ENCODE measurements around the gene NXPH4. TPM values are rescaled to one million over a fixed set of nuclear protein-coding genes. Genes with fewer than 3 reads are reported as not detected.

Gene NXPH4
- total RNA-seq, 1 experiment from 2014 or later = 20.0 TPM

DNA sequence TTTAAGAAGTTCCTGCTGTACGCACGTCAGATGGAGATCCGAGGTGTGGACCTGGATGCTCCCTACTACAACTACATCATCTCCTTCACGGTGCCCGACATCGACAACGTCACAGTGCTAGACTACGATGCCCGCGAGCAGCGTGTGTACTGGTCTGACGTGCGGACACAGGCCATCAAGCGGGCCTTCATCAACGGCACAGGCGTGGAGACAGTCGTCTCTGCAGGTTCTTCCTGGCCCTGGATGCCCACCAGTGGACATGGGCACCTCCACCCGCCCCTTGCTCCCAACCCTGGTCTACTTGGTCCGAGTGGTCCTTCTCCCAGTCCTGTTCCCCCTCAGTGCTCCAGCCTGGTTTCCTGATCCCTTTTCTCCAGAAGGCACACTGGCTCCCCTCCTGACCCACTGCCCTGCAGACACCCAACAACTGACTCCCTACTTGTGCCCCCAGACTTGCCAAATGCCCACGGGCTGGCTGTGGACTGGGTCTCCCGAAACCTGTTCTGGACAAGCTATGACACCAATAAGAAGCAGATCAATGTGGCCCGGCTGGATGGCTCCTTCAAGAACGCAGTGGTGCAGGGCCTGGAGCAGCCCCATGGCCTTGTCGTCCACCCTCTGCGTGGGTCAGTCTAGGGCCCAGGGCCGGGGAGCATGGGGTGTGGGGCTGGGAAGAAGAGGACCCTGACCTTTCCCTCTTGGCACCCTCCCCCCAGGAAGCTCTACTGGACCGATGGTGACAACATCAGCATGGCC is 37.1 kb upstream of the NXPH4 start:
- H3K9ac ChIP-seq (ENCODE audit: low read length) = no peak overlapping the region
- TF ChIP-seq CBX3 (IDR thresholded peaks at IDR 0.05; ENCODE audit: low read depth) = no peak
- TF ChIP-seq ELF1 (IDR thresholded peaks at IDR 0.05; ENCODE audit: borderline replicate concordance, low read depth) = no peak
- TF ChIP-seq FOSL1 (IDR thresholded peaks at IDR 0.05; ENCODE audit: low read depth) = no peak
- TF ChIP-seq CEBPB (IDR thresholded peaks at IDR 0.05; ENCODE audit: low read depth) = no peak
- no peak for TF ChIP-seq POLR2A (IDR thresholded peaks at IDR 0.05; ENCODE audit: borderline replicate concordance, extremely low read depth, insufficient read depth, insufficient read length)
- no peak for TF ChIP-seq EZH2phosphoT487 (IDR thresholded peaks at IDR 0.05; ENCODE audit: borderline replicate concordance)
- DNase-seq (ENCODE audit: low read depth, low spot score) = no peak
- no peak for ATAC-seq
- POLR2A ChIA-PET = no interaction called here
- no peaks in the 10 kb centered on the region for H3K79me2 ChIP-seq (ENCODE audit: insufficient read depth, low read length)
- H2AFZ ChIP-seq (ENCODE audit: low read depth, low read length, poor library complexity, severe bottlenecking) = no peak overlapping the region
- RAD21 ChIA-PET (ENCODE audit: low non-redundant PET in 1 of 2, low total read pairs in 2 of 2, uncharacterized antibody in 2 of 2, unreplicated experiment in 2 of 2) = no interaction called here
- peaks cover 18 to 36% of the 10 kb centered on the region in 2 experiments for H3K4me1 ChIP-seq (ENCODE audit: control insufficient read depth in 1 of 2, insufficient read depth in 2 of 2, low read length in 2 of 2)
- H3K9me3 ChIP-seq (ENCODE audit: control insufficient read depth in 1 of 2, insufficient read depth in 1 of 2, low read depth in 1 of 2, low read length in 2 of 2) = no peaks in the 10 kb centered on the region
- no peaks in the 10 kb centered on the region for H3K9me2 ChIP-seq (ENCODE audit: insufficient read depth)
- no peak overlapping the region for H3K4me2 ChIP-seq (ENCODE audit: low read length)
- no peak overlapping the region for H3K27ac ChIP-seq (ENCODE audit: low read depth, low read length)
- H4K20me1 ChIP-seq (ENCODE audit: insufficient read depth) = no peaks in the 10 kb centered on the region
- no peaks in the 10 kb centered on the region for H3K27me3 ChIP-seq (ENCODE audit: insufficient read depth, low read length)
- intact Hi-C loops (cut with micrococcal nuclease) = no loop called here
- no TSS peak for BruUV-seq (replicated peaks)
- no peak overlapping the region for H3K4me3 ChIP-seq (replicated peaks in 1 of 2; ENCODE audit: low read depth in 1 of 2, low read length in 2 of 2)
- CTCF ChIA-PET = interaction anchor here (1.8 kb wide), 1 partner anchor 55 kb away, joined by 5 read pairs; no protein-coding TSS in a partner anchor
- no peaks in the 10 kb centered on the region; a peak in 1 of 4 replicates for H3K36me3 ChIP-seq (ENCODE audit: control insufficient read depth in 1 of 2, insufficient read depth in 2 of 2, low read length in 2 of 2)

- no TSS peak for BruUV-seq (replicated peaks)
- ChIA-PET RAD21 (ENCODE audit: low non-redundant PET in 1 of 2, low total read pairs in 2 of 2, uncharacterized antibody in 2 of 2, unreplicated experiment in 2 of 2) (no interaction called here), CTCF (interaction anchor here (1.8 to 2.7 kb wide), 2 partner anchors 53 to 56 kb away, joined by 5 to 25 read pairs; partner anchors contain the start of gene LRP1), POLR2A (no interaction called here)
- Histone ChIP-seq H3K4me3 (replicated peaks in 1 of 2; ENCODE audit: low read depth in 1 of 2, low read length in 2 of 2) (no peak overlapping the region), H3K79me2 (ENCODE audit: insufficient read depth, low read length) (no peaks in the 10 kb centered on the region), H3K4me1 (ENCODE audit: control insufficient read depth in 1 of 2, insufficient read depth in 2 of 2, low read length in 2 of 2) (peaks cover 12 to 29% of the 10 kb centered on the region in 2 experiments), H3K4me2 (ENCODE audit: low read length) (no peak overlapping the region), H3K9me3 (ENCODE audit: control insufficient read depth in 1 of 2, insufficient read depth in 1 of 2, low read depth in 1 of 2, low read length in 2 of 2) (no peaks in the 10 kb centered on the region), H3K9me2 (ENCODE audit: insufficient read depth) (no peaks in the 10 kb centered on the region), H3K9ac (ENCODE audit: low read length) (no peak overlapping the region), H3K27ac (ENCODE audit: low read depth, low read length) (no peak overlapping the region), H3K36me3 (ENCODE audit: control insufficient read depth in 1 of 2, insufficient read depth in 2 of 2, low read length in 2 of 2) (no peaks in the 10 kb centered on the region; a peak in 1 of 4 replicates), H2AFZ (ENCODE audit: low read depth, low read length, poor library complexity, severe bottlenecking) (no peak overlapping the region), H4K20me1 (ENCODE audit: insufficient read depth) (no peaks in the 10 kb centered on the region), H3K27me3 (ENCODE audit: insufficient read depth, low read length) (no peaks in the 10 kb centered on the region)
- intact Hi-C loops (cut with micrococcal nuclease) = no loop called here
- ATAC-seq (no peak), DNase-seq (ENCODE audit: low read depth, low spot score) (no peak)
- TF ChIP-seq ZFX (IDR thresholded peaks at IDR 0.05) (no peak), EZH2 (IDR thresholded peaks at IDR 0.05) (no peak), TCF7L2 (IDR thresholded peaks at IDR 0.05; ENCODE audit: borderline replicate concordance, extremely low read depth, insufficient read depth, insufficient read length) (no peak), CEBPB (IDR thresholded peaks at IDR 0.05; ENCODE audit: low read depth) (no peak), POLR2A (IDR thresholded peaks at IDR 0.05; ENCODE audit: borderline replicate concordance, extremely low read depth, insufficient read depth, insufficient read length) (no peak), SIN3A (IDR thresholded peaks at IDR 0.05; ENCODE audit: low read depth) (no peak)
- TF ChIP-seq, protein P1, sequence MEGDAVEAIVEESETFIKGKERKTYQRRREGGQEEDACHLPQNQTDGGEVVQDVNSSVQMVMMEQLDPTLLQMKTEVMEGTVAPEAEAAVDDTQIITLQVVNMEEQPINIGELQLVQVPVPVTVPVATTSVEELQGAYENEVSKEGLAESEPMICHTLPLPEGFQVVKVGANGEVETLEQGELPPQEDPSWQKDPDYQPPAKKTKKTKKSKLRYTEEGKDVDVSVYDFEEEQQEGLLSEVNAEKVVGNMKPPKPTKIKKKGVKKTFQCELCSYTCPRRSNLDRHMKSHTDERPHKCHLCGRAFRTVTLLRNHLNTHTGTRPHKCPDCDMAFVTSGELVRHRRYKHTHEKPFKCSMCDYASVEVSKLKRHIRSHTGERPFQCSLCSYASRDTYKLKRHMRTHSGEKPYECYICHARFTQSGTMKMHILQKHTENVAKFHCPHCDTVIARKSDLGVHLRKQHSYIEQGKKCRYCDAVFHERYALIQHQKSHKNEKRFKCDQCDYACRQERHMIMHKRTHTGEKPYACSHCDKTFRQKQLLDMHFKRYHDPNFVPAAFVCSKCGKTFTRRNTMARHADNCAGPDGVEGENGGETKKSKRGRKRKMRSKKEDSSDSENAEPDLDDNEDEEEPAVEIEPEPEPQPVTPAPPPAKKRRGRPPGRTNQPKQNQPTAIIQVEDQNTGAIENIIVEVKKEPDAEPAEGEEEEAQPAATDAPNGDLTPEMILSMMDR (IDR thresholded peaks at IDR 0.05 in 2 of 3, conservative IDR thresholded peaks at IDR 0.05 in 1 of 3; ENCODE audit: borderline replicate concordance in 1 of 3, insufficient read depth in 1 of 3, low read depth in 2 of 3, low read length in 2 of 3) = no peak
- TF ChIP-seq, protein P2, sequence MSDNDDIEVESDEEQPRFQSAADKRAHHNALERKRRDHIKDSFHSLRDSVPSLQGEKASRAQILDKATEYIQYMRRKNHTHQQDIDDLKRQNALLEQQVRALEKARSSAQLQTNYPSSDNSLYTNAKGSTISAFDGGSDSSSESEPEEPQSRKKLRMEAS (IDR thresholded peaks at IDR 0.05) = no peak
These were observed 36.1 kb upstream of the NXPH4 start for GRCh38 chr12:57180321-57180989.

Measured in HCT116 (cell line).